OCI-LY1 (cell line): ENCODE measurements around the gene FARP1.

Experiments used
- H2AFZ ChIP-seq: fragments of 200-600 bp; sonication (generic), shearing (Covaris generic); 2 replicates; pipeline ENCODE4 v1.6.0; 2014; ENCODE audit warnings: antibody characterized with exemption, mild to moderate bottlenecking, low read length
- H3F3A ChIP-seq: fragments of 200-600 bp; sonication (generic), shearing (Covaris generic); 2 replicates; pipeline ENCODE4 v1.6.0; 2014; ENCODE audit warnings: mild to moderate bottlenecking, antibody characterized with exemption, low read length, moderate library complexity; ENCODE audit not compliant: insufficient read depth
- H3K27ac ChIP-seq: fragments of 200-600 bp; sonication (generic); 2 replicates; pipeline ENCODE4 v1.5.1; 2014; ENCODE audit warnings: low read length, mixed run types, mild to moderate bottlenecking, low read depth; ENCODE audit not compliant: poor library complexity, severe bottlenecking
- H3K27me3 ChIP-seq: fragments of 200-600 bp; sonication (generic); 2 replicates; pipeline ENCODE4 v1.6.0; 2014; ENCODE audit warnings: antibody characterized with exemption, mild to moderate bottlenecking, low read length, moderate library complexity; ENCODE audit not compliant: insufficient read depth
- H3K36me3 ChIP-seq: fragments of 200-600 bp; sonication (generic); 2 replicates; pipeline ENCODE4 v1.6.1; 2014; ENCODE audit warnings: mild to moderate bottlenecking, antibody characterized with exemption, low read length, moderate library complexity, mixed read lengths; ENCODE audit not compliant: insufficient read depth
- H3K4me1 ChIP-seq: fragments of 200-600 bp; sonication (generic); 2 replicates; pipeline ENCODE4 v1.5.1; 2014; ENCODE audit warnings: mild to moderate bottlenecking, low read length, moderate library complexity; ENCODE audit not compliant: insufficient read depth, severe bottlenecking
- H3K4me2 ChIP-seq: fragments of 200-600 bp; sonication (generic), shearing (Covaris generic); 2 replicates; pipeline ENCODE4 v1.6.1; 2014; ENCODE audit warnings: low read length
- H3K4me3 ChIP-seq: fragments of 200-600 bp; sonication (generic); 2 replicates; pipeline ENCODE4 v1.5.1; 2014; ENCODE audit warnings: low read length, low read depth, mild to moderate bottlenecking, mixed read lengths; ENCODE audit not compliant: poor library complexity, severe bottlenecking
- H3K79me2 ChIP-seq: fragments of 200-600 bp; shearing (Covaris generic); 2 replicates; pipeline ENCODE4 v1.6.1; 2016; ENCODE audit warnings: mixed run types, low read length, mixed read lengths; ENCODE audit not compliant: insufficient read depth
- H3K9ac ChIP-seq: fragments of 200-600 bp; sonication (generic), shearing (Covaris generic); 2 replicates; pipeline ENCODE4 v1.6.1; 2014; ENCODE audit warnings: mild to moderate bottlenecking, low read length, mixed read lengths
- H3K9me2 ChIP-seq: fragments of 200-600 bp; sonication (generic), shearing (Covaris generic); 2 replicates; pipeline ENCODE4 v1.6.1; 2014; ENCODE audit warnings: low read depth, mild to moderate bottlenecking, low read length, mixed read lengths
- H3K9me3 ChIP-seq: fragments of 200-600 bp; shearing (Covaris generic); 2 replicates; pipeline ENCODE4 v1.6.1; 2014; ENCODE audit warnings: low read length, mixed read lengths
- H4K20me1 ChIP-seq: fragments of 200-600 bp; sonication (generic), shearing (Covaris generic); 2 replicates; pipeline ENCODE4 v1.6.0; 2016; ENCODE audit warnings: mild to moderate bottlenecking, low read length; ENCODE audit not compliant: insufficient read depth
- CTCF ChIP-seq: fragments of 200-600 bp; sonication (generic), shearing (Covaris generic); IDR thresholded peaks from 2 replicates; pipeline ENCODE4 v1.5.1; 2017; ENCODE audit warnings: mild to moderate bottlenecking, antibody characterized with exemption, low read length, moderate library complexity, mixed read lengths
- EZH2 ChIP-seq: fragments of 200-600 bp; sonication (generic), shearing (Covaris generic); IDR thresholded peaks from 2 replicates; pipeline ENCODE4 v1.8.0; 2017; ENCODE audit warnings: borderline replicate concordance, mixed run types, mild to moderate bottlenecking, antibody characterized with exemption, low read length, moderate library complexity, mixed read lengths

Gene FARP1

GRCh38 chr13:98220271-98220791 is 77.4 kb downstream of the FARP1 start:
- Histone ChIP-seq H3K4me2 (no peak overlapping the region), H3K9ac (no peak overlapping the region), H3F3A (no peaks in the 10 kb centered on the region), H3K4me3 (no peak overlapping the region), H3K9me2 (no peaks in the 10 kb centered on the region), H4K20me1 (no peaks in the 10 kb centered on the region), H3K27me3 (peaks cover 7% of the 10 kb centered on the region; the same call in 1 of the 2 replicates), H3K9me3 (no peaks in the 10 kb centered on the region), H3K4me1 (no peaks in the 10 kb centered on the region), H3K27ac (no peak overlapping the region), H2AFZ (no peak overlapping the region), H3K79me2 (no peaks in the 10 kb centered on the region), H3K36me3 (no peaks in the 10 kb centered on the region)
- TF ChIP-seq EZH2 (no peak), CTCF (no peak)

GRCh38 chr13:98221234-98221633 is 78.3 kb downstream of the FARP1 start:
- H3K4me3 ChIP-seq: no peak overlapping the region
- no peaks in the 10 kb centered on the region for H4K20me1 ChIP-seq
- no peaks in the 10 kb centered on the region for H3F3A ChIP-seq
- no peaks in the 10 kb centered on the region for H3K9me2 ChIP-seq
- H2AFZ ChIP-seq: no peak overlapping the region
- peaks cover 7% of the 10 kb centered on the region; the same call in 1 of the 2 replicates for H3K27me3 ChIP-seq
- H3K36me3 ChIP-seq: no peaks in the 10 kb centered on the region
- H3K4me1 ChIP-seq: no peaks in the 10 kb centered on the region
- no peak overlapping the region for H3K27ac ChIP-seq
- TF ChIP-seq CTCF (no peak), EZH2 (no peak)
- no peak overlapping the region for H3K9ac ChIP-seq
- no peaks in the 10 kb centered on the region for H3K9me3 ChIP-seq
- no peak overlapping the region for H3K4me2 ChIP-seq
- H3K79me2 ChIP-seq: no peaks in the 10 kb centered on the region

- H2AFZ ChIP-seq: no peak overlapping the region
- no peaks in the 10 kb centered on the region for H3K4me1 ChIP-seq
- H3K4me3 ChIP-seq: no peak overlapping the region
- no peak overlapping the region for H3K9ac ChIP-seq
- no peak overlapping the region for H3K4me2 ChIP-seq
- no peak for TF ChIP-seq EZH2
- no peak for TF ChIP-seq CTCF
- no peaks in the 10 kb centered on the region for H4K20me1 ChIP-seq
- H3K9me2 ChIP-seq: no peaks in the 10 kb centered on the region
- no peaks in the 10 kb centered on the region for H3F3A ChIP-seq
- no peaks in the 10 kb centered on the region for H3K79me2 ChIP-seq
- H3K27me3 ChIP-seq: peaks cover 7% of the 10 kb centered on the region; the same call in 1 of the 2 replicates
- no peaks in the 10 kb centered on the region for H3K36me3 ChIP-seq
- no peak overlapping the region for H3K27ac ChIP-seq
- H3K9me3 ChIP-seq: no peaks in the 10 kb centered on the region
Measured at GRCh38 chr13:98222081-98222554, 79.2 kb downstream of the FARP1 start.
